Stimulated activated CD8-positive, alpha-beta memory T cell treated with anti-CD3 and anti-CD28 coated beads, Interleukin-15, amount 100 ng/mL, for 4 hours (primary cell): ENCODE measurements around the gene NUDT19.
A peak's percentile ranks its signal among the peaks of the same experiment; 100 is the strongest.
"Not testable (repeated sequence)": the region's sequence is repeated elsewhere in the genome, so short reads cannot be mapped to it uniquely, and the experiment has no call there.

Source experiments
- DNase-seq, 2 donors: peaks; one replicate each; pipeline ENCODE4 v3.0.0-alpha.2; 2020; ENCODE audit warnings: low read depth in 2 of 2

The NUDT19 gene

GRCh38 chr19:32691291-32691951 lies at the start of gene NUDT19:
Gene NUDT19 (plus strand): TSS chr19:32691821. CDS start chr19:32691961, 140 bp downstream.
- peak; percentile 56 to 61 for DNase-seq

DNA sequence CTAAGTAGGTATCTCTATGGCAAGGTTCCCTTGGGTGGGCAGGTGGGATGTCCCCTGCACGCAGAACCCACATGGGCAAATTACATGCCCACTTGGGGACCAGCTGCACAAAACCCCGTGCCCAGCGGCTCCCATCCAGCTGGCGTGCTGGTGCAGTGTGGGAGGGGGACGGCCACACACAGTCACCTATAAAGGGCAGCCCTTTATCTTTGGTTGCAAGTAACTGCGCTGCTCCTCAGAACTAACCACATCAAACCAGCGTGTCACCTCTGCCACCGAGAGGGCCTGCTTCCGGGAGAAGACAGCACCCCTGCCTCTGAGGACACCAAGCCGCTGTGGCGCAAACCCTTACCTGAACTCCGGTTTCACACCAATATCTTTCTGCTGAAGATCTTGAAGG lies 48.9 kb upstream of the NUDT19 start:
- DNase-seq = peak; percentile 17 to 41

- no peak for DNase-seq
Measured at GRCh38 chr19:32646556-32646955, 45.1 kb upstream of the NUDT19 start.

- no peak for DNase-seq
Measured at GRCh38 chr19:32647361-32647760, 44.3 kb upstream of the NUDT19 start.

DNA sequence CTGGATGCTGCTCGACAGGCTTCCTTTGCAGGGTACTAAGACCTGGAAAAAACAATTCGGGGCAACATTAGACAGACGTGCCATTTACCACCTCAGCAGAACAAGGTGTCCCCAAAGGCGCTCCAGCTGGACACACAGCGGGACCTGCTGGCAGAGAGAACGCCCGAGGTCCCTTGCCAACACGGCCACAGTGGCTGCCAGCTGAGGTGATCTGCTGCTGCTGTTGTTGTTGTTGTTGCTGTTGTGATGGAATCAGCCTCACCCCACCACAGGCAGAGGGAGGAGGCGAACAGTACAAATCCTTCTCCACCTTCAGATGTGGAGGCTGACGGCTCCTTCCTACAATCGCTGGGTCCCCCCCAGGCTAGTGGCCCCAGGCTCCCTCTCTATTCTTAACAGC lies 41.9 kb upstream of the NUDT19 start:
- DNase-seq = no peak

GRCh38 chr19:32650671-32651070 lies 41.0 kb upstream of the NUDT19 start:
- no peak for DNase-seq

DNA sequence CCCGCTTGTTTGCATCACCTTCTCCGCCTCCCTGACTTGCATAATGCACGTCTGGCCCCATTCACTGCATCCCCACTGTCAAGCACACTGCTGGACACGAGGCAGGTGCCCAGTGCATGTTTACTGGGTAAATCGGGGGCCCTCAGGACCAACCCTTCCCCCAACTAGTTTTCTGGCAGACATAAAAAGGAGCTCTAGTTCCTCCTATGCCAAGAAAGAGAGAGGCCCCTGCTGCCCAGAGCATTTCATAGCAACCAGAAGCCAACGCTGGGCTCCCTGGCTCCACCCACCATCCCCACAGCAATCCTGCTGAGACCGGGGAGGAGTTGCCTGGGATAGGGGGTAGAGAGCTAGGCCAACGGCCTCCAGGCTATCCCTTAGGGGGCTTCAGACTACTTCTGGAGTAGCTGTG lies 39.9 kb upstream of the NUDT19 start:
- DNase-seq = no peak

DNA sequence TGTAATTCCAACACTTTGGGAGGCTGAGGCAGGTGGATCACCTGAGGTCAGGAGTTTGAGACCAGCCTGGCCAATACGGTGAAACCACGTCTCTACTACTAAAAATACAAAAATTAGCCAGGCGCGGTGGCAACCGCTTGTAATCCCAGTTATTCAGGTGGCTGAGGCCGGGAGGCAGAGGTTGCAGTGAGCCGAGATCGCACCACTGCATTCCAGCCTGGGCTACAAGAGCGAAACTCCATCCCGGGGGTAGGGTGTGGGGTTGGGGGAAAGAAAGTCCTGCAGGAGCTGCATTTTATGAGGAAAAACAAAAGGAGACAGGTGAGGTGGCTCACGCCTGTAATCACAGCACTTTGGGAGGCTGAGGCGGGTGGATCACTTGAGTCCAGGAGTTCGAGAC lies 39.3 kb upstream of the NUDT19 start:
- DNase-seq = not testable (repeated sequence)

DNA sequence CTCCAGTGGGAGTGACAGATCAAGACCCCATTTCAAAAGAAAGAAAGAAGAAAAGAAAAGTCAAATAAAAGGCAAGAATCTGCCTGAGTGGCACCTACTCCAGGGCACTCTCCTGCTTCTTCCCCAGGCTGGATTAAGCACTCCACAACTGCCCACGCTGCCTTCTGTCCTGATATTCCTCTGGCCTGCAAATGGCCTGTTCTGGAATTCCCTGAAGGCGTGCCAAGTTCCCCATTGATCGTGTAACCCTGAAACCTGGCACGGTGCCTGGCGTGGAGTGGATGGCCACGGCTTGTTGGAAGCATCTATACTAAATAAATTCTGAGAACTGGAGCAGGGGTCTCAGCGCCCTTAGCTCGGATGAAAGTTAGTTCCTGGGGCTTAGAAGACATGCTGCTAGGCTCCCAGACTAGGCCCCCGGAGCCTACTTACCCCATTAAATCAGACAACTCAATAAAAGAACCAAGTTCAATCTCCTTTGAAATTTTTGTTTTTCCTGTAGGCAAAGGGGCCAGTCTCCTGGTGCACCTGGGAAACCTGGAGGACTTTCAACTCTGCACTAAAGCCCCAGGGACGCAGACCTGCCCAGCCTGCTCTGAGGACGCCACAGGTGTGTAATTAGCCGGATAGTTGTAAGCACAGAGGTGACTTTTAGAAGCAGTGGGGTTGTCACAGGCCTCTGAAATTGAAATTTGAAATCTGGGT lies 38.6 kb upstream of the NUDT19 start:
- DNase-seq = no peak

- DNase-seq = no peak
Measured at GRCh38 chr19:32653599-32653915, 38.1 kb upstream of the NUDT19 start.

GRCh38 chr19:32656379-32656778 lies 35.2 kb upstream of the NUDT19 start:
- DNase-seq = not testable (repeated sequence)

- no peak for DNase-seq
Measured at GRCh38 chr19:32658075-32658474, 33.5 kb upstream of the NUDT19 start.

DNA sequence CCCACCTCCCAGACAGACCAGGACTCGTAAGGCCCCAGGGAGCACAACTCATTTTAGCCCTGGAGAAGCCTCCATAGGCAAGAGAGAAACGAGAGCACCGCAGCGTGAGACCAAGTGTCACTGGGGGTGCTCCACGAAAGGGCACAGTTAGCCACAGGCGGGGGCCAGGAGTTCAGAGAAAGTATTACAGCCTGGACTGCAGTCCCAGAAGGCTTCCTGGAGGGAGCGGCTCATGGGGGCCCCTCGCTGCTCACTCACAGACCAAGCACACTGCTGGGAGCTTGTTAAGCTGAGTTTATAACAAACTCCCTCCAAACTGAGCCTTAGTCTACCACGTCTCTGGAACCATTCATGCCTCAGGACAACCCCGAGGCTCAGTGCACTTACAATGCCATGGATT lies 33.1 kb upstream of the NUDT19 start:
- no peak for DNase-seq

DNA sequence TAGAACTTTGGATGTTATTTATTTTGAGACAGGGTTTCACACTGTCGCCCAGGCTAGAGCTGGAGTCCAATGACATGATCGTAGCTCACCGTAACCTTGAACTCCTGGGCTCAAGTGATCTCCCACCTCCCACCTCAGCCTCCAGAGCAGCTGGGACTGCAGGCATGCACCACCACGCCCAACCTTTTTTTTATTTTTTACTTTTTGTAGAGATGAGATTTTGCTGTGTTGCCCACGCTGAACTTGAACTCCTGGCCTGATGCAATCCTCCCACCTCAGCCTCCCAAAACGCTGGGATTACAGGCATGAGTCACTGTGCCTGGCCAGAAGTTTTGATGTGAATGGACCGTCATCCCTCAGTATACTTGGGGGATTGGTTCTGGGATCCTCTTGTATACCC lies 30.3 kb upstream of the NUDT19 start:
- no peak for DNase-seq

- DNase-seq = no peak
Measured at GRCh38 chr19:32662186-32662585, 29.4 kb upstream of the NUDT19 start.

DNA sequence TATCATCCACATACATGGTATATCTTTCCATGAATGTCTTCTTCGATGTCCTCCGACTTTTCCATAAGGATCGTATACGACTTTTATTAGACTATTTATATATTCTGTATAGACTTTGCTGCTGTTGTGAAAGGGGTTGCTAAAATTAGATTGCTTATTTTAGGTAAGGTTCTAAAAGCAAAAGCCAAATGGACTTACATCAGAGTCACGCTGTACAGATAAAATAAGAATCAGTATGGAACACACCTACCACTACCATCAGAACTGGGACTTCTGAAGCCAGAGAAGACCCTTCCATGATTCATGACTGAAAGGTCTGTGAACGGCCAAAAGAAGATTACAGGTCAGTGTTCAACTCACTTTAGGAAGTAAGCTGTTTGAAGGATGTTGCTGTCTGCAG lies 25.5 kb upstream of the NUDT19 start:
- DNase-seq = no peak

GRCh38 chr19:32669310-32669709 lies 22.3 kb upstream of the NUDT19 start:
- no peak for DNase-seq

DNA sequence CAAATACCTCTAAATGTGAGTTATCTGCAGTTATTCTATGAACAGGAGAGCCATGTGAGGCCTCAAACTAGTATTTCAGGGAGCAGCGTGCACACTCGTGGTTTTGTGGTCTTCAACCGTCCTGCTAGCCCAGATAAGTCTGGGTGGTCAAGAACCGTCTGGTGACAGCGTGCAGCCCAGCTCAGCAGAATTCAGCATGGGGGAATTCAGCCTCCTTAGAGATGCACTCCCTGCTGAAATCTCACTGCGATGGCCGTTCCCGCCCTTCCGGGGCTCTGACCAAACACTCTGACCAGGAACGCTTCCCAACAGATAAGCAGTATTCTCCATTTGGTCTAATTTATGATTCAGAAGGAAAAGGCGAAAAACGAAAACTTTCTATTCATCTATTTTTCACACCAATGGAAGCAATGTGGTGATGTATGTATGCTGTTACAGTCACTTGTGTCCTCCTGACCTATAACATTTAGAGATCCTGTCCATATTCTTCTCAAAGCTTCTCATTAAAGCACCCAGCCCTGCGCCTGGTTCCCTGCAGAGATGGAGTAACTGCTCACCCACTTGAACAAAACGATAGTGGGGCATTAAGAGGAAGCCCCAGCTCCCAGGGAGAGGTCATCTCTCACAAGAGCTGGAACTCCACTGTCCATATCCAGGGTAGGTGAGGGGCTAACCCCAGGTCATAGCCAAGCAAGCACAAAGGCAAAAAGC lies 19.6 kb upstream of the NUDT19 start:
- no peak for DNase-seq

DNA sequence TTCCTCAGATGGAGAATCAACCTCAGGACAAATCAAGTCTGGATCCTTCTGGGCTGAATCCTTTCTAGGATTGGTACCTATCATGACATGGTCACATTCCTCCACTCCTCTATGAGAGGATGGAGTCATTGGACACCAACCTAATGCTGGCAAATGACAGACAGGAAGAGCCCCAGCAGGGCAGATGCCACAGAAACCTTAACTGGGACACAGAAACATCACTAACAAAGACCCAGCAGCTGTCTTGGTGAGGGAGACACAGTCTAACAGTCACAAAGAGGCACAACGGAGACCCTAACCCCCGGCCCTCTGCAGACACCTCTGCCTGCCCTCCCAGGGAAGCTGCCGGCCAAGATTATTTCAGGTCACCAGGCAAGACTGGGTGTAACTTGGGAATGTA lies 18.8 kb upstream of the NUDT19 start:
- DNase-seq = no peak

DNA sequence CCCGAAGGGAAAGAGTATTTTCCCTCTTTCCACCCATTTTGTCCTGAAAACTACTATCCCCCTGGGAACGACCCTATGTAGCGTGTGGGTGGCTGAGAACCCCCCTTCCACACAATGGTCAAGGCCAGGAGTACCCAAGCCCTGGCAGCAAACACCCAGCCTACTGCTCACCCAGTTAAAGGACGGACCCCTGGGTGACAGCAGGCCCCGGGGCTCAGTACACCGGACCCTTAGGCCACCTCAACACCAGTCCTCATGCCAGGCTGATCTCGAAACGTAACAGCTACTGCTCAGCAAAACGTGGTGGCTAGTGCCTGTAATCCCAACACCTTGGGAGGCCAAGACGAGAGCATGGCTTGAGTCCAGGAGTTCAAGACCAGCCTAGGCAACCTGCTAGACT lies 18.0 kb upstream of the NUDT19 start:
- DNase-seq = no peak

- DNase-seq = no peak
Measured at GRCh38 chr19:32674153-32674930, 17.3 kb upstream of the NUDT19 start.
